NOMO-1 treated with DMSO at 0.1 percent for 48 hours (cell line): ENCODE results near the gene ZNF653.
"Not testable (repeated sequence)": the region's sequence is repeated elsewhere in the genome, so short reads cannot be mapped to it uniquely, and the experiment has no call there.

Source experiments
- DNase-seq: peaks from one replicate; lab custom pipeline; 2025; ENCODE audit not compliant: unreplicated experiment; lab: John Stamatoyannopoulos, UW

Gene ZNF653

GRCh38 chr19:11483366-11484111 lies 22.1 kb downstream of the ZNF653 start:
- no peak for DNase-seq

- peak; percentile 91 for DNase-seq
Measured at GRCh38 chr19:11482384-11483050, 23.1 kb downstream of the ZNF653 start.

GRCh38 chr19:11481534-11482383 lies 23.9 kb downstream of the ZNF653 start:
- peak; percentile 93 for DNase-seq

GRCh38 chr19:11480715-11481533 lies 24.7 kb downstream of the ZNF653 start, which contains the start of gene ELAVL3:
ELAVL3 (minus strand) TSS chr19:11481046; CDS start chr19:11480608, 438 bp downstream.
- DNase-seq: no peak

- DNase-seq: no peak
Measured at GRCh38 chr19:11479898-11480714, 25.5 kb downstream of the ZNF653 start.

GRCh38 chr19:11479090-11479897 lies 26.3 kb downstream of the ZNF653 start:
- peak; percentile 29 for DNase-seq

GRCh38 chr19:11478167-11479089 lies 27.2 kb downstream of the ZNF653 start:
- peak; percentile 15 for DNase-seq

- no peak for DNase-seq
Measured at GRCh38 chr19:11475861-11476260, 29.8 kb downstream of the ZNF653 start.

- DNase-seq: not testable (repeated sequence)
Measured at GRCh38 chr19:11475343-11475742, 30.3 kb downstream of the ZNF653 start.

- no peak for DNase-seq
Measured at GRCh38 chr19:11473725-11474124, 31.9 kb downstream of the ZNF653 start.

- not testable (repeated sequence) for DNase-seq
Measured at GRCh38 chr19:11468266-11468845, 37.3 kb downstream of the ZNF653 start.

GRCh38 chr19:11465600-11465999 lies 40.0 kb downstream of the ZNF653 start:
- no peak for DNase-seq

GRCh38 chr19:11464333-11465265 lies 41.0 kb downstream of the ZNF653 start:
- DNase-seq: no peak

GRCh38 chr19:11463391-11463790 lies 42.2 kb downstream of the ZNF653 start:
- no peak for DNase-seq

GRCh38 chr19:11461453-11461852 lies 44.2 kb downstream of the ZNF653 start:
- no peak for DNase-seq

GRCh38 chr19:11460207-11460606 lies 45.4 kb downstream of the ZNF653 start:
- DNase-seq: no peak
